Thymus (tissue), 11 donors: ENCODE data around the gene IFNA6. TPM values are rescaled to one million over a fixed set of nuclear protein-coding genes. Genes with fewer than 3 reads are reported as not detected.
"Not testable (repeated sequence)": the region's sequence is repeated elsewhere in the genome, so short reads cannot be mapped to it uniquely, and the experiment has no call there.

ENCODE experiments used
- DNase-seq, 9 donors: peaks; one replicate each; pipeline ENCODE4 v3.0.0-alpha.2; 2013; ENCODE audit warnings: low spot score in 9 of 9, low read depth in 6 of 9, missing footprints in 1 of 9
- H3K27ac ChIP-seq, 2 donors: one replicate each; pipeline ENCODE4 v1.5.1; 2013; ENCODE audit warnings: control low read depth in 1 of 2, low read depth in 1 of 2, low read length in 1 of 2, mild to moderate bottlenecking in 1 of 2, moderate library complexity in 1 of 2
- H3K27me3 ChIP-seq, 2 donors: one replicate each; pipeline ENCODE4 v1.5.1; 2013; ENCODE audit warnings: low read length in 1 of 2; ENCODE audit not compliant: control insufficient read depth in 2 of 2, insufficient read depth in 1 of 2
- H3K36me3 ChIP-seq, 2 donors: one replicate each; pipeline ENCODE4 v1.5.1; 2013; ENCODE audit warnings: low read length in 1 of 2, mild to moderate bottlenecking in 1 of 2, moderate library complexity in 1 of 2; ENCODE audit not compliant: control insufficient read depth in 2 of 2, insufficient read depth in 2 of 2
- H3K4me1 ChIP-seq, 2 donors: one replicate each; pipeline ENCODE4 v1.5.1; 2013; ENCODE audit warnings: low read length in 2 of 2; ENCODE audit not compliant: control insufficient read depth in 2 of 2, insufficient read depth in 2 of 2
- H3K4me3 ChIP-seq, 2 donors: one replicate each; pipeline ENCODE4 v1.5.1; 2013; ENCODE audit warnings: low read length in 2 of 2, control low read depth in 1 of 2, mild to moderate bottlenecking in 1 of 2
- H3K9me3 ChIP-seq, 2 donors: one replicate each; pipeline ENCODE4 v1.5.1; 2013; ENCODE audit warnings: low read length in 1 of 2, mild to moderate bottlenecking in 1 of 2; ENCODE audit not compliant: control insufficient read depth in 2 of 2, insufficient read depth in 1 of 2
- WGBS: extraction: QIAGEN DNeasy Blood & Tissue Kit; methylation state at CpG from one replicate; pipeline ENCODE4 v1.1.7; 2013; 5-methylcytosine and 5-hydroxymethylcytosine counted together
- polyA plus RNA-seq: library from polyadenylated mRNA; stranded (reverse); fragments of 200-250 nt; gene quantifications from one replicate; pipeline ENCODE4 v1.2.3, GENCODE V29; 2013
- total RNA-seq: library from RNA; stranded (reverse); fragments of 120-200 nt; gene quantifications from one replicate; pipeline ENCODE4 v1.2.4, GENCODE V29; 2013
- donor health status: healthy.

The IFNA6 gene
- total and polyA plus RNA-seq, 2 donors = not detected

DNA sequence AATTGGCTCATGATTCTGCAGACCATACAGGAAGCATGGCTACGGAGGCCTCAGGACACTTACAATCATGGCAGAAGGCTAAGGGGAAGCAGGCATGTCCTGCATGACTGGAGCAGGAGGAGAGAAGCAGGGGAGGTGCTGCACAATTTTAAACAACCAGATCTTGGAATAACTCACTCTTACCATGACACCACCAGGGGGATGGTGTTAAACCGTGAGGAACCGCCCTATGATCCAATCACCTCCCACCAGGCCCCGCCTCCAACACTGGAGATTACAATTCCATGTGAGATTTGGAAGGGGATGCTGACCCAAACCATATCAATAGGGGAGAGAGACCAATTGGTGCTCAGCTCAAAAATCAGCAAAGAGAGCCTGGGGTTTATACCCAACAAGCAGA lies 20.8 kb upstream of the IFNA6 start:
- H3K27ac ChIP-seq, H3K9me3 ChIP-seq, H3K4me1 ChIP-seq, H3K27me3 ChIP-seq, H3K36me3 ChIP-seq, DNase-seq, H3K4me3 ChIP-seq: not testable (repeated sequence)
- WGBS = 97% methylated on average over 4 of the region's 4 CpGs

- Histone ChIP-seq H3K4me1 (no peaks in the 10 kb centered on the region), H3K27me3 (no peaks in the 10 kb centered on the region), H3K4me3 (no peak within 1 kb of the TSS), H3K36me3 (no peaks in the 10 kb centered on the region), H3K9me3 (no peaks in the 10 kb centered on the region), H3K27ac (no peak within 1 kb of the TSS)
- 96% methylated on average over 3 of the region's 3 CpGs for WGBS
- DNase-seq = no peak
These were observed 17.3 kb upstream of the IFNA6 start, which contains the start of gene IFNA13 for GRCh38 chr9:21367957-21368356. TSS of gene IFNA13 (minus strand) at chr9:21368057. CDS start at chr9:21368010, 47 bp downstream.

GRCh38 chr9:21367169-21367568 lies 16.5 kb upstream of the IFNA6 start:
- 98% methylated on average over 1 of the region's 2 CpGs for WGBS
- not testable (repeated sequence) for H3K27ac ChIP-seq

DNA sequence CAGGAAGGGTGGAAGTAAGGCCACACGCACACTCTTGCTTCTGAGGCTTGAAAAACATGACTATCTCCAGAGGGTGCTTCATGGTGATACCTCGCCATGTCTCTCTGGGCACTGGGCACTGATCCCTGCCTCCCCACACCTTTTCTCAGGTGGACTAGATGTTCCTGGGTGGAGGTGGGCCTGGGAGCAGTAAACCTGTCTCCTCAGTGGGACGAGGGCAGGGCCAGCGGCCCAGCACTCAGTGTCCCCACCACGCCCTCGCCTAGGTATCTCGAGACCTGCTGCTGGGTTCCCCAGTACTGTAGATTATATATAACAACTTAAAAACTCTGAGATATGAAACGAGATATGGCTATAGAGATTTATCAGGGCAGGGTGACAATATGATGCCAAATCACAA lies 11.6 kb upstream of the IFNA6 start:
- 99% methylated on average over 8 of the region's 8 CpGs for WGBS
- no peaks in the 10 kb centered on the region for H3K27me3 ChIP-seq
- H3K9me3 ChIP-seq = no peaks in the 10 kb centered on the region
- peaks cover 0 to 3% of the 10 kb centered on the region in 2 donors for H3K4me1 ChIP-seq
- H3K27ac ChIP-seq = no peak overlapping the region
- H3K36me3 ChIP-seq = no peaks in the 10 kb centered on the region
- H3K4me3 ChIP-seq = no peak overlapping the region
- DNase-seq = no peak

More at GRCh38 chr9:21367169-21367568, 16.5 kb upstream of the IFNA6 start:
- not testable (repeated sequence) for H3K9me3 ChIP-seq, H3K27me3 ChIP-seq, H3K4me1 ChIP-seq, H3K4me3 ChIP-seq, DNase-seq, H3K36me3 ChIP-seq

DNA sequence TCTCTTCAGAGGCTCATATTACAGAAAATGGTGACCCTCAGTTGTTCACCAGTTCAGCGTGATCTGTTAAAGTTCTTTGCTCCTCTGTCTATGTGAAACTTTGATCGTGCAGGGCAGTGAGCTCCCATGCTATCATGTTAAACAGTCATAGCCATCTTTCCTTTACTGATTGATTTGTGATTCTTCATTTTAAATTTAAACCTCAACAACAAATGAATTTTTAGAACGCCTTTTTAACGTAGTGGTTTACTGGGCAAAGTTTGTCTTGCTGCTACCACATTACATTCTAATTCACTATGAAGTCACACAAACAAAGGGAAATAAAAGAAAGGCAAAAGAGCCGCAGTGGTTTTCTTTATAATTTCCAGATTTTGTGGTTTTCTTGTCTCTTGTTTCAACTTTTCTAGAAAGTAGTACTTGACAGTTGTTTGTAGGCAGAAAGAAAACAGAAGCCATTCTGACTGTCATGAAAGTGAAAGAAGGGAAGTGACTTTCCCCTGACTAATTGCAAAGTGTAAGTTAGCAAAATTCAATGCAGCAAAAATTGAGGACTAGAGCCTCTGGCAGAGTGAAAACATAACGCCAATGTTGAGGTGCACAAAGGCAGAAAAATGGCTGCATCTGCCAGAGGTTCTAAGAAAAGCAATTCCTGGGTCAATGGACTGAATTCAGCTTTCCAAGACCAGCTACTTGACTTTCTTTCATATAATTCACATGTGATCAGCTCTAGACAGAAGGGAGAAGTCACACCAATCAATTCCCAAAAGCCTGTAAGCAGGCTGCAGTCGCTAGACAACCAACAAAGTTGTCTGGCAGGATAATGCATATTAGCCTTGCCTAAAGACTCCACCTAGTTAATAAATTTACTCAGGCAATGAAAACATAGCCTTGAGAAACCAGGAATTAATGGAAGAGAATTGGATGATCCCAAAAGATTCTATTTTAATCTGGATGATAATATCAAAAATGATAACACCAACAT lies 7.1 kb upstream of the IFNA6 start:
- Histone ChIP-seq H3K27me3 (no peaks in the 10 kb centered on the region), H3K4me1 (peaks cover 0 to 3% of the 10 kb centered on the region in 2 donors), H3K36me3 (no peaks in the 10 kb centered on the region), H3K4me3 (no peak overlapping the region), H3K9me3 (no peaks in the 10 kb centered on the region), H3K27ac (no peak overlapping the region)
- 41% methylated on average over 7 of the region's 7 CpGs for WGBS
- DNase-seq = peak in 6 of 9 donors; percentile 9 to 63 (median 24)

GRCh38 chr9:21348430-21348970 lies 2.2 kb downstream of the IFNA6 start:
- no peaks in the 10 kb centered on the region for H3K9me3 ChIP-seq
- DNase-seq = no peak
- no peaks in the 10 kb centered on the region for H3K4me1 ChIP-seq
- H3K27ac ChIP-seq = no peak overlapping the region
- H3K36me3 ChIP-seq = no peaks in the 10 kb centered on the region
- H3K27me3 ChIP-seq = no peaks in the 10 kb centered on the region
- no peak overlapping the region for H3K4me3 ChIP-seq
- 94% methylated on average over 3 of the region's 3 CpGs for WGBS

GRCh38 chr9:21340735-21341134 lies 10.0 kb downstream of the IFNA6 start:
- no peak overlapping the region for H3K27ac ChIP-seq
- H3K27me3 ChIP-seq = no peaks in the 10 kb centered on the region
- 98% methylated on average over 4 of the region's 4 CpGs for WGBS

GRCh38 chr9:21336457-21336856 lies 14.2 kb downstream of the IFNA6 start:
- H3K9me3 ChIP-seq = no peaks in the 10 kb centered on the region
- H3K36me3 ChIP-seq = peaks cover 0 to 8% of the 10 kb centered on the region in 2 donors
- no peaks in the 10 kb centered on the region for H3K27me3 ChIP-seq
- no peak for DNase-seq
- peaks cover 13 to 14% of the 10 kb centered on the region in 2 donors for H3K4me1 ChIP-seq
- H3K27ac ChIP-seq = no peak overlapping the region
- H3K4me3 ChIP-seq = no peak overlapping the region

More at GRCh38 chr9:21340735-21341134, 10.0 kb downstream of the IFNA6 start:
- no peaks in the 10 kb centered on the region for H3K36me3 ChIP-seq
- no peaks in the 10 kb centered on the region for H3K9me3 ChIP-seq
- H3K4me3 ChIP-seq = no peak overlapping the region
- DNase-seq = no peak
- H3K4me1 ChIP-seq = no peaks in the 10 kb centered on the region
